RWPE2 (cell line): ENCODE measurements around the gene PFDN1.

ENCODE experiments used
- ATAC-seq: fragments of 200-7000 bp; cut with Tn5 transposase; 3 replicates; pipeline ENCODE4 v1.9.1; 2021; ENCODE audit warnings: low read depth
- DNase-seq: peaks from one replicate; pipeline ENCODE4 v3.0.0-alpha.2; 2020; ENCODE audit warnings: low spot score
- H3K27ac ChIP-seq: fragments of 450-650 bp; 2 replicates; pipeline ENCODE4 v1.5.1; 2017; ENCODE audit warnings: mild to moderate bottlenecking; ENCODE audit not compliant: poor library complexity, severe bottlenecking
- H3K27me3 ChIP-seq: fragments of 250-450 bp; sonication (Bioruptor Pico); 2 replicates; pipeline ENCODE4 v1.5.1; 2021; ENCODE audit warnings: mild to moderate bottlenecking, moderate library complexity; ENCODE audit not compliant: insufficient read depth, poor library complexity, severe bottlenecking
- H3K36me3 ChIP-seq: fragments of 250-450 bp; sonication (Bioruptor Pico); 2 replicates; pipeline ENCODE4 v1.5.1; 2020; ENCODE audit warnings: low read depth, mild to moderate bottlenecking, moderate library complexity
- H3K4me1 ChIP-seq: fragments of 250-450 bp; sonication (Bioruptor Pico); 2 replicates; pipeline ENCODE4 v1.5.1; 2021; ENCODE audit warnings: mild to moderate bottlenecking, moderate library complexity; ENCODE audit not compliant: insufficient read depth, poor library complexity, severe bottlenecking
- H3K4me3 ChIP-seq: fragments of 250-450 bp; sonication (Bioruptor Pico); 2 replicates; pipeline ENCODE4 v1.5.1; 2021; ENCODE audit warnings: mild to moderate bottlenecking, moderate library complexity; ENCODE audit not compliant: severe bottlenecking
- H3K9me3 ChIP-seq: fragments of 250-450 bp; sonication (Bioruptor Pico); 2 replicates; pipeline ENCODE4 v1.5.1; 2021; ENCODE audit warnings: mild to moderate bottlenecking, moderate library complexity; ENCODE audit not compliant: severe bottlenecking
- CTCF ChIP-seq: fragments of 450-650 bp; IDR thresholded peaks from one replicate; pipeline ENCODE4 v1.5.1; 2017; ENCODE audit warnings: mild to moderate bottlenecking, moderate library complexity; ENCODE audit not compliant: poor library complexity, severe bottlenecking

PFDN1 gene

DNA sequence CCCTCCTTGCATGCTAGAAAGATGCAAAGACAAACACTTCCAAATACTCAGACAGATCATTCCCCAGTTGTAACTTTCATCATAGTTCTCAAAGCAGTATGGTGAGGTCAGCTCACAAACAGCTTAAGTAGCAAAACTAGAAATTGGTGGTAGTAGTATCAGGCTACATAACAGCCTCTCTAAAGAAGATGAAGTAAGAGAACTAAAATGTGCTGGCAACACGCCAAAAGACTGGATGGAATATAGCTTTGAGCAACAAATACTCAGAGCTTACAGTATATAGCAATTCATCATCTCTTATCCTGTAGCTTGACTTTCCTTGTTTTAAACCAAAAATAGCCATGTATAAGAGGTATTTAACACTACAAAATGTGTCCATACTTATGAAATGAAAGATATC lies 7.5 kb downstream of the PFDN1 start:
- peak; percentile 90 for ATAC-seq
- Histone ChIP-seq H3K27ac (peak overlapping the region; percentile 27), H3K27me3 (no peaks in the 10 kb centered on the region), H3K9me3 (no peaks in the 10 kb centered on the region), H3K36me3 (peaks cover 54% of the 10 kb centered on the region), H3K4me3 (no peak overlapping the region), H3K4me1 (peaks cover 72% of the 10 kb centered on the region)
- DNase-seq, result peak; percentile 84
- TF ChIP-seq CTCF, result no peak

GRCh38 chr5:140294753-140295152 lies 8.1 kb downstream of the PFDN1 start:
- H3K4me3 ChIP-seq, result no peak overlapping the region
- H3K36me3 ChIP-seq, result peaks cover 47% of the 10 kb centered on the region
- DNase-seq, result no peak
- TF ChIP-seq CTCF, result no peak
- peak overlapping the region; percentile 27 for H3K27ac ChIP-seq
- no peaks in the 10 kb centered on the region for H3K9me3 ChIP-seq
- peaks cover 72% of the 10 kb centered on the region for H3K4me1 ChIP-seq
- H3K27me3 ChIP-seq, result no peaks in the 10 kb centered on the region
- ATAC-seq, result no peak

DNA sequence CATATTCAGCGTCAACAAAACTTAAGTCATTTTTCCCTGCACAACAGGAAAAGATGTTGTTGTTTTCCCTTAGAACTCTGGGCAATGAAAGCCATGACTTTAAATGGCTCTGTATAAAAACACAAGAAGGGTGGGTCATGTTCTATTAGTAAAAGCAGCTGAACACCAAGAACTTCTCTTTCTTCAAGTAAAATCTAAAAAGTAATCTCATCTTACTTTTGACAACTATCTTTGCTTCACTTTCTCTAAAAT lies 9.1 kb downstream of the PFDN1 start:
- Histone ChIP-seq H3K36me3 (peaks cover 37% of the 10 kb centered on the region), H3K27ac (peak overlapping the region; percentile 41), H3K4me1 (peaks cover 67% of the 10 kb centered on the region), H3K9me3 (no peaks in the 10 kb centered on the region), H3K27me3 (no peaks in the 10 kb centered on the region), H3K4me3 (no peak overlapping the region)
- DNase-seq (no peak), ATAC-seq (no peak)
- no peak for TF ChIP-seq CTCF

- H3K36me3 ChIP-seq, result peaks cover 33% of the 10 kb centered on the region
- ATAC-seq, result no peak
- H3K9me3 ChIP-seq, result no peaks in the 10 kb centered on the region
- H3K4me3 ChIP-seq, result no peak overlapping the region
- H3K27ac ChIP-seq, result peak overlapping the region; percentile 41
- DNase-seq, result no peak
- no peak for TF ChIP-seq CTCF
- peaks cover 62% of the 10 kb centered on the region for H3K4me1 ChIP-seq
- no peaks in the 10 kb centered on the region for H3K27me3 ChIP-seq
Measured at GRCh38 chr5:140293091-140293848, 9.6 kb downstream of the PFDN1 start.

DNA sequence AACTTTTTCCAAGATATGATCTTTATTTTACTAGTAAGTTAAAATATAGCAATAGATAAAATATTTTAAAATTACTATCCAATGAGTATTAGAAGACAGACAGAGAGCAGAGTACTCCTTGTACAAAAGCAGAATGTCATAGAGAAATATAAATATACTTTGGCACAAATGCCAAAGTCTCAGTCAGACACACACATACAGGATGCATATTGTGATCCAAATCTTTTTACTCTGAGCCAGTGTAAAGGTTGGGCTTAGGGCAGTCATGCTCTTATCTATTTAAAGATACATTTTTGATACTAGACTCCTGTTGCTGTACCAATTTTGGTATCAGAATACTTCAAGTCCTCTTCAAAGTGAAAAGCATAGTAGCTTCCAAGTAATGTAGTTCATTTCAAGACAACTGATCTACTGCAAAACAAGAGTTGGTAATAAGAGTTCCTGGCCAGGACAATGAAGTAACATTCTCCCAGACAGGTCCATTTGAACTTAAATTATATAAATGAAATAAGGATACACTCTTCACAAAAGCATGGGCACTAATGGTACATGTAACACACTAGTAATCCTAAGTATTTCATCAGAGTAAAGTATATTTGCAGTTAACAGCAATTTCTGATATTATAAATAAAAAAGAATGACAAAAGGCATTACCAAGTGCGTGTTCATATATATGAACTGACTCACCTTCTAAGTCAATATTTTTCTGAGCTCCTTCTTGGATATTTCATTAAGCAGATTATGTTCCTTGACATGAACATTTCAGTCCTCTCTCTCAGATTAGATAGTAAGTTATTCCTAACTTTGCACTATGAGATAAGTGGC lies 10.5 kb downstream of the PFDN1 start:
- Histone ChIP-seq H3K27me3 (peaks cover 3% of the 10 kb centered on the region), H3K4me1 (peaks cover 53% of the 10 kb centered on the region), H3K27ac (peak overlapping the region; percentile 41), H3K4me3 (no peak overlapping the region), H3K9me3 (no peaks in the 10 kb centered on the region), H3K36me3 (peaks cover 26% of the 10 kb centered on the region)
- TF ChIP-seq CTCF, result no peak
- ATAC-seq, result peak; percentile 54
- DNase-seq, result no peak
